Central memory CD8-positive, alpha-beta T cell (primary cell): ENCODE data around the gene OR51D1.

ENCODE experiments used
- ATAC-seq: fragments of 150-1000 bp; cut with Tn5 transposase; replicated peaks from 2 replicates; pipeline ENCODE4 v1.10.0; 2022; ENCODE audit warnings: mild to moderate bottlenecking, moderate FRiP score, moderate number of reproducible peaks; ENCODE audit not compliant: poor library complexity, severe bottlenecking; ENCODE audit errors: extremely low read depth
- DNase-seq, 2 donors: peaks; one replicate each; pipeline ENCODE4 v3.0.0; 2021; ENCODE audit warnings: low spot score in 2 of 2
- H3K27ac Mint-ChIP-seq: one replicate; pipeline ENCODE4 v1.8.0; 2022; ENCODE audit warnings: low read depth, mild to moderate bottlenecking, moderate library complexity, mixed read lengths
- H3K27me3 Mint-ChIP-seq: one replicate; pipeline ENCODE4 v1.8.0; 2022; ENCODE audit warnings: mixed read lengths
- H3K36me3 Mint-ChIP-seq: one replicate; pipeline ENCODE4 v1.8.0; 2022; ENCODE audit warnings: mild to moderate bottlenecking, moderate library complexity, mixed read lengths; ENCODE audit not compliant: insufficient read depth
- H3K4me1 Mint-ChIP-seq: one replicate; pipeline ENCODE4 v1.8.0; 2022; ENCODE audit warnings: mixed read lengths
- H3K4me3 Mint-ChIP-seq: one replicate; pipeline ENCODE4 v1.8.0; 2022; ENCODE audit warnings: mild to moderate bottlenecking, moderate library complexity, mixed read lengths
- H3K9me3 Mint-ChIP-seq: one replicate; pipeline ENCODE4 v1.8.0; 2022; ENCODE audit warnings: mixed read lengths

Gene OR51D1

GRCh38 chr11:4658629-4659445 is 21.6 kb downstream of the OR51D1 start:
- H3K36me3 Mint-ChIP-seq, result no peaks in the 10 kb centered on the region
- no peak overlapping the region for H3K4me3 Mint-ChIP-seq
- DNase-seq, result no peak
- peaks cover 13% of the 10 kb centered on the region for H3K27me3 Mint-ChIP-seq
- H3K4me1 Mint-ChIP-seq, result no peaks in the 10 kb centered on the region
- no peak for ATAC-seq
- H3K27ac Mint-ChIP-seq, result no peak overlapping the region
- H3K9me3 Mint-ChIP-seq, result no peaks in the 10 kb centered on the region

DNA sequence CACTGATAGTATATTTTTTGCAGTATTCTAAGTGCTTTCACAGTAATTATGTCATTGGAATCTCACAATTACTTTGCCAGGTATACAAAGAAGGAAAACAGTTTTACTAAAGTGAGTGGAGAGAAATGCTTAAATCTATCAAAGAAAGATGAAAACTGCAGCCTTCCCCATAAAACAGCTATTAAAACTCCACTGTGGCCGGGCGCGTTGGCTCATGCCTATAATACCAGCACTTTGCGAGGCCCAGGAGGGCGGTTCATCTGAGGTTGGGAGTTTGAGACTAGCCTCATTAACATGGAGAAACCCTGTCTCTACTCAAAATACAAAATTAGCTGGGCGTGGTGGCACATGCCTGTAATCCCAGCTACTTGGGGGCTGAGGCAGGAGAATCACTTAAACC is 25.6 kb downstream of the OR51D1 start:
- DNase-seq (no peak), ATAC-seq (no peak)
- Mint-ChIP-seq H3K4me3 (no peak overlapping the region), H3K27ac (no peak overlapping the region), H3K27me3 (peaks cover 13% of the 10 kb centered on the region), H3K4me1 (no peaks in the 10 kb centered on the region), H3K36me3 (no peaks in the 10 kb centered on the region), H3K9me3 (no peaks in the 10 kb centered on the region)

DNA sequence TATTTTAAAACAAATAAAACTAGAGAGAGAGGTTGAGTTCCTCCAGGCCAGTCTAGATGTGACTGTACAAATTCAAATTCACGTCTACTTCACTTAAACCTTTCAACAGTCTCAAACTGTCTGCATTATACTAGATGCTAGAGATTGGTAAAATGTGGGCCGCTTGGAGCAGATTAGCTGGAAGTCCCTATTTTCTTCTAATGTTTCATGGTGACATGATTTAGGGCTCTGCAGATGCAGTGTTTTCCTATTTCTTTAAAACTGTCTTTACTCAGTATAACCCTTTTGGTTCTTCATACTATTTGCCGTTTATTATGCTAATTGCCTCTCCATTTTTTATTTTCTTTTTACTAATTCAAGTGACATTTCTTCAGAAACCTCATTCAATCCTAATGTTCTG is 26.9 kb downstream of the OR51D1 start:
- H3K27ac Mint-ChIP-seq, result no peak overlapping the region
- H3K9me3 Mint-ChIP-seq, result no peaks in the 10 kb centered on the region
- ATAC-seq (no peak), DNase-seq (no peak)
- H3K36me3 Mint-ChIP-seq, result no peaks in the 10 kb centered on the region
- H3K4me1 Mint-ChIP-seq, result no peaks in the 10 kb centered on the region
- no peak overlapping the region for H3K4me3 Mint-ChIP-seq
- peaks cover 13% of the 10 kb centered on the region for H3K27me3 Mint-ChIP-seq

DNA sequence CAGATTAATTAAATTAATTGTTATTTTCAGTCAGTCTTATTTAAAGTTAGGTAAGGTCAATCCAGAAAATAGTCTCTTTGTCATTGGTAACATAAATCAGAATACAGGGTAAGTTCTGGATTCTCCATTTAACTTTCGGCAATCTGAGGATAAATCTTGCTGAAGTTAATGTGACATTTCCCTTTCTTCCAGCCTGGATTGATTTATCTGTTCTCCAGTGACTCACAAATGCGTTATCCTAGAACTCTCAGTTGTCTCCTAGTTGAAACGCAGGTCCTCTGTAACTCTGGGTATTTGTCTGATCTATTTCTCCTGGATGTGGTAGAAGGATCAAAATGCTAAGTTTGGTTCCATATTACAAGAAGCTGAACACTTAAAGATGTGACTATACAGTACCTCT is 27.5 kb downstream of the OR51D1 start:
- Mint-ChIP-seq H3K36me3 (no peaks in the 10 kb centered on the region), H3K4me3 (no peak overlapping the region), H3K27me3 (peaks cover 13% of the 10 kb centered on the region), H3K9me3 (no peaks in the 10 kb centered on the region), H3K4me1 (no peaks in the 10 kb centered on the region), H3K27ac (no peak overlapping the region)
- DNase-seq (no peak), ATAC-seq (no peak)

DNA sequence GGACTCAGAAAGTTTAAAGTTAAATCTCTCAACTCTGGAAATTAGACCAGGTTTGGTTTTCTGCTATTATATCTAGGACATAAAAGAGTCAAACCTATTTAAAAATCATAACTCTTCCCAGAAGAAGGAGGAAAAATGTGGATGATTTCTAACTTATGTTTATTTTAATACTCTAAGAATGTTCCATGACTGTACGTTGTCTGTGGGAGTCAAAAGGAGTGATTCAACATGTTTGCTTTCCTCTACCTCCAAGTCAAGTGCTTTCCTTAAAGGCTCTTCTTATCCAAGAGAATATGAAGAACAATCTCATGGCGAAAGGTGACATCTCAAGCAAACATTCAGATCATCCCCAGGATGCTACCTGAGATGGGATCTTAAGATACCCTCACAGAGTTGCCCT is 28.1 kb downstream of the OR51D1 start:
- H3K36me3 Mint-ChIP-seq, result no peaks in the 10 kb centered on the region
- no peak overlapping the region for H3K27ac Mint-ChIP-seq
- no peaks in the 10 kb centered on the region for H3K9me3 Mint-ChIP-seq
- H3K4me3 Mint-ChIP-seq, result no peak overlapping the region
- no peaks in the 10 kb centered on the region for H3K4me1 Mint-ChIP-seq
- DNase-seq, result no peak
- H3K27me3 Mint-ChIP-seq, result peaks cover 12% of the 10 kb centered on the region
- ATAC-seq, result no peak

- ATAC-seq (no peak), DNase-seq (no peak)
- Mint-ChIP-seq H3K27ac (no peak overlapping the region), H3K9me3 (no peaks in the 10 kb centered on the region), H3K4me3 (no peak overlapping the region), H3K36me3 (no peaks in the 10 kb centered on the region), H3K4me1 (no peaks in the 10 kb centered on the region), H3K27me3 (peaks cover 38% of the 10 kb centered on the region)
Observed at GRCh38 chr11:4671741-4672140, 34.5 kb downstream of the OR51D1 start.

GRCh38 chr11:4672470-4672869 is 35.2 kb downstream of the OR51D1 start:
- Mint-ChIP-seq H3K36me3 (no peaks in the 10 kb centered on the region), H3K4me3 (no peak overlapping the region), H3K9me3 (no peaks in the 10 kb centered on the region), H3K4me1 (no peaks in the 10 kb centered on the region), H3K27ac (no peak overlapping the region), H3K27me3 (peaks cover 38% of the 10 kb centered on the region)
- DNase-seq (no peak), ATAC-seq (no peak)

GRCh38 chr11:4673781-4674180 is 36.5 kb downstream of the OR51D1 start:
- Mint-ChIP-seq H3K36me3 (no peaks in the 10 kb centered on the region), H3K9me3 (no peaks in the 10 kb centered on the region), H3K4me3 (no peak overlapping the region), H3K27me3 (peaks cover 38% of the 10 kb centered on the region), H3K4me1 (no peaks in the 10 kb centered on the region), H3K27ac (no peak overlapping the region)
- ATAC-seq, result no peak
- no peak for DNase-seq

GRCh38 chr11:4677948-4678347 is 40.7 kb downstream of the OR51D1 start:
- DNase-seq (no peak), ATAC-seq (no peak)
- no peaks in the 10 kb centered on the region for H3K4me1 Mint-ChIP-seq
- no peaks in the 10 kb centered on the region for H3K9me3 Mint-ChIP-seq
- peaks cover 2% of the 10 kb centered on the region for H3K36me3 Mint-ChIP-seq
- H3K4me3 Mint-ChIP-seq, result no peak overlapping the region
- no peak overlapping the region for H3K27ac Mint-ChIP-seq
- peaks cover 24% of the 10 kb centered on the region for H3K27me3 Mint-ChIP-seq

DNA sequence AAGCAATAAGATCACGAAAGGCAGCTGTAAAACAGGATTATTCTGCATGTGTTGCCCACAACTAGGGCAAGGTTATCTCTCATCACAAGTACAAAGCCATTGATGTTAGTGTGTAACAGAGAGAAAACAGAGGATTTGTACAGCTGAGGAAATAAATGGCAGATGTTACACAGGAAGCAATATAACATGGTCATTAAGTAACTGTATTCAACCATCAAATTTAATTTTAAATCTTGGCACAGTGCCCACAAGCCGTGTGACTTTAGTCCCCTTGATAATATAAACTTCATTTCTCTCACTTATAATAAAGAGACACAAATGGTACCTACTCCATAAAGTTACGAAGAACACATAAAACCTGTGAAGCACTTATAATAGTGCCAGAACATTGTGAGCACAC is 43.1 kb downstream of the OR51D1 start:
- no peak for DNase-seq
- Mint-ChIP-seq H3K27ac (no peak overlapping the region), H3K9me3 (no peaks in the 10 kb centered on the region), H3K36me3 (peaks cover 4% of the 10 kb centered on the region), H3K4me3 (no peak overlapping the region), H3K27me3 (peaks cover 9% of the 10 kb centered on the region), H3K4me1 (no peaks in the 10 kb centered on the region)
- ATAC-seq, result no peak

- H3K9me3 Mint-ChIP-seq, result no peaks in the 10 kb centered on the region
- no peaks in the 10 kb centered on the region for H3K27me3 Mint-ChIP-seq
- H3K4me3 Mint-ChIP-seq, result no peak overlapping the region
- H3K27ac Mint-ChIP-seq, result no peak overlapping the region
- peaks cover 4% of the 10 kb centered on the region for H3K36me3 Mint-ChIP-seq
- DNase-seq (no peak), ATAC-seq (no peak)
- H3K4me1 Mint-ChIP-seq, result no peaks in the 10 kb centered on the region
Observed at GRCh38 chr11:4682623-4683419, 45.5 kb downstream of the OR51D1 start.

DNA sequence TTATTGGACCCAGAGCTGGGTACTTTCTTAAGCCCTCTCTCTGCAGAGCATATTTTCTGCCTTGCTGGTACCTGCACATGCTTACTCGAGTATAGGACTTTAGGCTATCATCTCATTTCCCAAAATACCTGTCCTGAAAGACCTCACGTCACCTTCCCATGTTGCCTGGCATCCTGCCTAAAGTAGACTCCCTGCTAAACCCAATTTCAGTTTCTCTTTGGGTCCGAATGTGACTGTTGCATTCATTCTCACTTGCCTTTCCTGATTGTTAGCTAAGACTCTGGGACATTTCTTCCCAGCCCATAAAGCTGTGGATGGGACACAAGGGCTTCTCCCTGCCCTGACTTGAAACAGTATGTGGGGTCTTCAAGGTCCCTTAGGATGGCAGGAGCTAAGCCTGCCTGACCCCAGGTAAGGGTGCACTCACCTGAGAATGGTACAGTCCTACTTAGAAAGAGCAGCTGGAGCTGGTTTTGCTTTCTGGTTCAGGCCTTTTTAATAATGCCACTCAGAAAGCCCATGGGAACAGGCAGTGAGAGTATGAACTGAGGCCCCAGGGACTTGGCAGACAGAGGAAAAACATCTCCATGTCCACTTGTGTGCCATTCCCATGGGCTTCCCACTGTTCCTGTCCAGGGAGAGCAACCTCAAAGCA is 47.5 kb downstream of the OR51D1 start:
- H3K27ac Mint-ChIP-seq, result no peak overlapping the region
- H3K36me3 Mint-ChIP-seq, result peaks cover 4% of the 10 kb centered on the region

More for the DNA sequence above, 47.5 kb downstream of the OR51D1 start:
- no peaks in the 10 kb centered on the region for H3K9me3 Mint-ChIP-seq
- no peaks in the 10 kb centered on the region for H3K27me3 Mint-ChIP-seq
- DNase-seq (no peak), ATAC-seq (no peak)
- no peak overlapping the region for H3K4me3 Mint-ChIP-seq
- H3K4me1 Mint-ChIP-seq, result no peaks in the 10 kb centered on the region
